NT2/D1 (cell line): ENCODE measurements around the gene CD52.

ENCODE experiments used
- SUZ12 ChIP-seq: IDR thresholded peaks from 2 replicates; pipeline ENCODE4 v1.6.1; 2011; ENCODE audit not compliant: insufficient read length, insufficient read depth; ENCODE audit errors: extremely low read depth
- YY1 ChIP-seq: IDR thresholded peaks from 2 replicates; pipeline ENCODE4 v1.6.1; 2011; ENCODE audit not compliant: insufficient read length, insufficient read depth

DNA sequence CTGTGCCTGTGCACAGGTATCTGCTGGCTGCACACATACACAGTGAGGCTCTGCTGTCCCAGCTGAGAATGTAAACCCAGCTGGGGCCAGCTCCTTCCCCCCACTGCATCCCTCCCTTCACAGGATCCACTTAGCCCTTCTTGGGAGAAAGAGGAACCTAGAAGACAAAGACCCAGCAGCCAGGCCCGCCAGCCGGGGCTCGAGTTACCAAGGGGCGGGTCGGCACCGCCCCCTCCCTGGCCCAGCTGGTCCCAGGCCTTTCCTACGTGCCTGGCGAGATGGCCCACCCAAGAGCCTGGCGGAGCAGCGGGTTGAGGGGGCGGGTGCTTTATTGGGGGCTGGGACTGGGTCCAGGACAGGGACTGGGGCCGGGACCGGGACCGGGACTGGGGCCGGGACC lies 35.8 kb upstream of the CD52 start:
- TF ChIP-seq YY1 (no peak), SUZ12 (no peak)
